AG09309 (cell line): Measurements from ENCODE around the gene DGCR6L.
"Not testable (repeated sequence)": the region's sequence is repeated elsewhere in the genome, so short reads cannot be mapped to it uniquely, and the experiment has no call there.

Experiments used
- DNase-seq: peaks from one replicate; pipeline ENCODE4 v3.0.0-alpha.2; 2010; ENCODE audit warnings: low read depth
- H3K4me3 ChIP-seq: 2 replicates; pipeline ENCODE4 v1.5.1; 2011; ENCODE audit warnings: mild to moderate bottlenecking, low read depth, low read length, moderate library complexity; ENCODE audit not compliant: control insufficient read depth
- CTCF ChIP-seq: IDR thresholded peaks from 2 replicates; pipeline ENCODE4 v1.5.1; 2011; ENCODE audit warnings: mild to moderate bottlenecking, low read depth, low read length, inconsistent platforms; ENCODE audit not compliant: insufficient read depth, control insufficient read depth; ENCODE audit errors: missing control alignments

Gene DGCR6L

GRCh38 chr22:20271114-20271994, 48.5 kb downstream of the DGCR6L start:
- TF ChIP-seq CTCF = no peak
- no peak for DNase-seq

GRCh38 chr22:20270190-20271113, 49.4 kb downstream of the DGCR6L start:
- not testable (repeated sequence) for DNase-seq, H3K4me3 ChIP-seq

More at GRCh38 chr22:20271114-20271994, 48.5 kb downstream of the DGCR6L start:
- H3K4me3 ChIP-seq = no peak overlapping the region

GRCh38 chr22:20269673-20270072, 50.2 kb downstream of the DGCR6L start:
- DNase-seq = not testable (repeated sequence)

GRCh38 chr22:20269201-20269600, 50.7 kb downstream of the DGCR6L start:
- H3K4me3 ChIP-seq, DNase-seq: not testable (repeated sequence)

More at GRCh38 chr22:20269673-20270072, 50.2 kb downstream of the DGCR6L start:
- not testable (repeated sequence) for H3K4me3 ChIP-seq

- DNase-seq = no peak
- peak; percentile 42 for TF ChIP-seq CTCF
- no peak within 1 kb of the TSS; the same call in 1 of the 2 replicates for H3K4me3 ChIP-seq
These were observed 51.4 kb downstream of the DGCR6L start, which contains the start of gene RTN4R for GRCh38 chr22:20268279-20269012. RTN4R (minus strand) TSS chr22:20268318; CDS start chr22:20268092, 226 bp downstream.

- no peak overlapping the region; the same call in 1 of the 2 replicates for H3K4me3 ChIP-seq
- DNase-seq = no peak
- no peak for TF ChIP-seq CTCF
These were observed 52.2 kb downstream of the DGCR6L start for GRCh38 chr22:20267441-20268278.

- not testable (repeated sequence) for DNase-seq, H3K4me3 ChIP-seq
These were observed 53.0 kb downstream of the DGCR6L start for GRCh38 chr22:20266667-20267440.

GRCh38 chr22:20265772-20266666, 53.8 kb downstream of the DGCR6L start:
- H3K4me3 ChIP-seq, DNase-seq: not testable (repeated sequence)
